Measurements from ENCODE around the gene ST6GALNAC6. TPM values are rescaled to one million over a fixed set of nuclear protein-coding genes. Genes with fewer than 3 reads are reported as not detected.

Gene ST6GALNAC6
- total and polyA plus RNA-seq, 2 of the 8 experiments (the other 6 are each of a cell fraction or from before 2014, with no cell fraction given), result 43.7 to 64.4 TPM

GRCh38 chr9:127913682-127914081 lies 14.3 kb upstream of the ST6GALNAC6 start (continued):
- no peak for TF ChIP-seq CTCF (IDR thresholded peaks at IDR 0.05; ENCODE audit: control extremely low read depth in 1 of 3, insufficient read depth in 1 of 3, low read depth in 1 of 3, low read length in 3 of 3)
- no peak for TF ChIP-seq NRF1 (IDR thresholded peaks at IDR 0.05; ENCODE audit: low read depth, low read length)
